Subcutaneous adipose tissue (tissue), 4 donors: ENCODE data around the gene FSIP1. TPM values are rescaled to one million over a fixed set of nuclear protein-coding genes. Genes with fewer than 3 reads are reported as not detected.

Source experiments
- CTCF ChIP-seq: fragments of 450-650 bp; IDR thresholded peaks from one replicate; pipeline ENCODE4 v1.5.1; 2016; ENCODE audit warnings: low read depth, mild to moderate bottlenecking, control low read depth, antibody characterized with exemption, moderate library complexity
- total RNA-seq, 4 donors: library from RNA; depleted of rRNA; stranded (reverse); fragments of >200 nt; gene quantifications; one replicate each; pipeline ENCODE4 v1.1.0, GENCODE V29; 2016

FSIP1 gene
- total RNA-seq, 4 donors from 2014 or later: 0.16 to 1.0 (median 0.44) TPM; not detected in 1

DNA sequence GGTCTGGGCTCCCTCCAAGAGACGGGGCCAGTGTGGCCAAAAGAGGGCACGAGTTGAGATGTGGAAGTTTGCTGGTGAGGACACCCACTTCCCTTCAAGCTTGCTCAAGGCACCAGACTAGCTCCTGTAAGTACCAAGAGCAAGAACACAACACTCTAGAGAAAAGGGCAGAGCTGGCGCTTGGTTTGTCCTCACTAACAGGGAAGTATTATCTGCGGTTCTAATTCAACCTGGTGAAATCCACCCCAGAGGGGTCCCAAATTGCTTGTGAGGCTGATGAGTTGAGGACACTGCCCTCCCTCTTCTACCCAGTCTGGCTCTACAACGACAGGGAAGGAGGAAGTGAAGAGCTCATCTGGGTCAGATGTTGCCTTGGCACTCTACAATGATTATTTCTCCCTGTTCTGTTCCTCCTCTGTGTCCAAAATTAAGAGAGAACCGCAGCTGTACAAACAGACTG lies 16.9 kb upstream of the FSIP1 start:
- no peak for TF ChIP-seq CTCF

DNA sequence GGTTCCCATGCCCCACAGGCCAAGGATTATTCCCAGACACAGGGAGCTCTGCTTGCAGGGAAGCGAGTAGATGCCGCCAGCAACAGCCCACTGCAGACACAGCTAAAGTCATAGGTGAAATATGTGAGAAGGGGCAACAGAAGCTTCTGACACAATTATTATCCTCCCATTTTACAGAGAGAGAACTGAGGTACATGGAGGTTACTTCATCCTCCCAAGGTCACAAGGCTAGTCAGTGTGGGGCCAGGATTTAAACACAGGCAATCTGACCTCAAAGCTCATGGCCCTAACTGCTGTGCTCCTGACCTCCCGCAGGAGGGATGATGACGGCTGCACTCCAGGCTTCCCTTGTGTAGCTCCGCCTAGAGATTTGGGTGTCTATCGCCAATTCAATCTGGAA lies 15.7 kb upstream of the FSIP1 start:
- TF ChIP-seq CTCF: no peak

- no peak for TF ChIP-seq CTCF
Measured at GRCh38 chr15:39797407-39797806, 14.8 kb upstream of the FSIP1 start.

DNA sequence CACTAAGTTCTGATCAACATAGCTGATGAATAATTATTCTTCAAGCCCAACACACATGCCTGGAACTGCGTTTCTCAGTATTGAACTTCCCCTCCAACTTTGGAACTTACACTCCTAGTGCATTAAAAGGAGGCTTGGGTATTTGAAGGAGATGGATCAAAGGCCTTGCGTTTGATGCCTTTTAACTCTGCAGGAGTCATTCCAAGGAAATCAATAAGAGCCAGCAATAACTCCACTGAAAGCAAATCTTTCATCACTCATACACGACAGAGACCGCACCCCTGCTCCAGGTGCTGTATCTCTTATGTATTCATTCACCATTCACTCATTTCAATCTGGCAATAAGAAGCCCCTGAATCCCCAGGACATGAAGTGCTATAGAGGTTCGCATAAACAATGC lies 14.0 kb upstream of the FSIP1 start:
- no peak for TF ChIP-seq CTCF

DNA sequence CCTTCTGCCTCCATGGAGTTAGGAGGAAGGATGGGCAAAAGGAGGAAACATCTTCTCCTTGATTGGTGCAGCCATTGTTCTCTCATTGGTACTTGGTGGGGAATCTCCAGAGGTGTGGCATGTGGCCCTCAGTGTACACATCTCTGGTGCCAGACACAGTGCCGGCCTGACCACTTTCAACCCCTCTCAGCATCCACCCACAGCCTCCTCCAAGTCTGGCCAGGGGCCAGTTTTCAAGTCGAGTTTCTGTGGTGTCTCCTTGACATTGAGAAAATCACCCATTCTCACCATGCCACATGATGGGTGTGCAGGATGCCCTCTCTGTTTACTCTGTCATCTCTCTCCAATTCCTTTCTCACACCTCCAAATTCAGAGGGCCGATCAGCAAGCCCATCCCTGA lies 12.8 kb upstream of the FSIP1 start:
- no peak for TF ChIP-seq CTCF

DNA sequence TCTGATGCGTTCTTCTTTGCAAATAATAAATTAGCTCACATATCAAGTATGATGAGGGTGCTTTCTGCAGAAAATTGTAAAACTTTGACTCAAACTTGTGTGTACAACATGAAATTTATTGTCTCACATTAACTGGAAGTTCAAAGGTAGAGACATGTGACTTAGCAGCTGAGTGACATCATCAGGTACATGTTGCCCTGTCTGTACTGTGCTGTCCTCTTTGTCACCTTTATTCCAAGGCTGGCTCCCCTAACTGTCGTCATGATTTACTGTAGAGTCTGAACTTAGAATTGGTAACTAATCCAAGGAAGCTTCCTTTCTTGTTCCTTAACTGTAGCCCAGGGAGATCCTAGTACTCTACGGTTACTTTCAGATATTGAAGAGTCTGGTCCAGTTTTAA lies 12.3 kb upstream of the FSIP1 start:
- no peak for TF ChIP-seq CTCF

- TF ChIP-seq CTCF: no peak
Measured at GRCh38 chr15:39793923-39794322, 11.3 kb upstream of the FSIP1 start.
